ENCODE results near the gene PCYT1B.
"Not testable (repeated sequence)": the region's sequence is repeated elsewhere in the genome, so short reads cannot be mapped to it uniquely, and the experiment has no call there.

The PCYT1B gene

GRCh38 chrX:24646006-24646405, 1.1 kb downstream of the PCYT1B start:
- DNase-seq (ENCODE audit: low read depth in 3 of 3) = no peak

- no peak for DNase-seq (ENCODE audit: low read depth in 3 of 3)
Measured at GRCh38 chrX:24643116-24643515, 4.0 kb downstream of the PCYT1B start.

GRCh38 chrX:24629701-24630100, 17.4 kb downstream of the PCYT1B start:
- no peak for DNase-seq (ENCODE audit: low read depth in 3 of 3)

- DNase-seq (ENCODE audit: low read depth in 3 of 3) = no peak
Measured at GRCh38 chrX:24619647-24620046, 27.5 kb downstream of the PCYT1B start.

GRCh38 chrX:24610516-24610915, 36.6 kb downstream of the PCYT1B start:
- no peak for DNase-seq (ENCODE audit: low read depth in 3 of 3)

- DNase-seq (ENCODE audit: low read depth in 3 of 3) = no peak
Measured at GRCh38 chrX:24607616-24608015, 39.5 kb downstream of the PCYT1B start.

- not testable (repeated sequence) for DNase-seq (ENCODE audit: low read depth in 3 of 3)
Measured at GRCh38 chrX:24605941-24606340, 41.2 kb downstream of the PCYT1B start.

- no peak for DNase-seq (ENCODE audit: low read depth in 3 of 3)
Measured at GRCh38 chrX:24603191-24603590, 44.0 kb downstream of the PCYT1B start.

GRCh38 chrX:24601858-24602257, 45.3 kb downstream of the PCYT1B start:
- no peak for DNase-seq (ENCODE audit: low read depth in 3 of 3)

GRCh38 chrX:24594501-24594900, 52.6 kb downstream of the PCYT1B start:
- no peak for DNase-seq (ENCODE audit: low read depth in 3 of 3)

- DNase-seq (ENCODE audit: low read depth in 3 of 3) = no peak
Measured at GRCh38 chrX:24590111-24590510, 57.0 kb downstream of the PCYT1B start.

- no peak for DNase-seq (ENCODE audit: low read depth in 3 of 3)
Measured at GRCh38 chrX:24577091-24577490, 70.1 kb downstream of the PCYT1B start.

GRCh38 chrX:24575496-24575895, 71.7 kb downstream of the PCYT1B start:
- no peak for DNase-seq (ENCODE audit: low read depth in 3 of 3)

- no peak for DNase-seq (ENCODE audit: low read depth in 3 of 3)
Measured at GRCh38 chrX:24574743-24575142, 72.4 kb downstream of the PCYT1B start.

- no peak for DNase-seq (ENCODE audit: low read depth in 3 of 3)
Measured at GRCh38 chrX:24567169-24567568, 80.0 kb downstream of the PCYT1B start.

GRCh38 chrX:24566240-24566639, 80.9 kb downstream of the PCYT1B start:
- no peak for DNase-seq (ENCODE audit: low read depth in 3 of 3)

GRCh38 chrX:24563291-24564010, 83.7 kb downstream of the PCYT1B start:
- DNase-seq (ENCODE audit: low read depth in 3 of 3) = no peak

GRCh38 chrX:24561121-24561520, 86.0 kb downstream of the PCYT1B start:
- no peak for DNase-seq (ENCODE audit: low read depth in 3 of 3)

- DNase-seq (ENCODE audit: low read depth in 3 of 3) = no peak
Measured at GRCh38 chrX:24553011-24553410, 94.1 kb downstream of the PCYT1B start.

- DNase-seq (ENCODE audit: low read depth in 3 of 3) = no peak
Measured at GRCh38 chrX:24550166-24550565, 97.0 kb downstream of the PCYT1B start.

GRCh38 chrX:24547961-24548360, 99.2 kb downstream of the PCYT1B start:
- no peak for DNase-seq (ENCODE audit: low read depth in 3 of 3)

- no peak for DNase-seq (ENCODE audit: low read depth in 3 of 3)
Measured at GRCh38 chrX:24542756-24543155, 104.4 kb downstream of the PCYT1B start.

- DNase-seq (ENCODE audit: low read depth in 3 of 3) = no peak
Measured at GRCh38 chrX:24536551-24536950, 110.6 kb downstream of the PCYT1B start.

- DNase-seq (ENCODE audit: low read depth in 3 of 3) = no peak
Measured at GRCh38 chrX:24528605-24529004, 118.5 kb downstream of the PCYT1B start.

Data from stimulated activated CD4-positive, alpha-beta T cell treated with anti-CD3 and anti-CD28 coated beads, TNF-alpha, amount 100 ng/mL, for 24 hours (primary cell).